RWPE2 (cell line): ENCODE data around the gene UCK2.
A peak's percentile ranks its signal among the peaks of the same experiment; 100 is the strongest.

Experiments used
- ATAC-seq: fragments of 200-7000 bp; cut with Tn5 transposase; 3 replicates; pipeline ENCODE4 v1.9.1; 2021; ENCODE audit warnings: low read depth
- DNase-seq: peaks from one replicate; pipeline ENCODE4 v3.0.0-alpha.2; 2020; ENCODE audit warnings: low spot score
- H3K27ac ChIP-seq: fragments of 450-650 bp; 2 replicates; pipeline ENCODE4 v1.5.1; 2017; ENCODE audit warnings: mild to moderate bottlenecking; ENCODE audit not compliant: poor library complexity, severe bottlenecking
- H3K27me3 ChIP-seq: fragments of 250-450 bp; sonication (Bioruptor Pico); 2 replicates; pipeline ENCODE4 v1.5.1; 2021; ENCODE audit warnings: mild to moderate bottlenecking, moderate library complexity; ENCODE audit not compliant: insufficient read depth, poor library complexity, severe bottlenecking
- H3K36me3 ChIP-seq: fragments of 250-450 bp; sonication (Bioruptor Pico); 2 replicates; pipeline ENCODE4 v1.5.1; 2020; ENCODE audit warnings: low read depth, mild to moderate bottlenecking, moderate library complexity
- H3K4me1 ChIP-seq: fragments of 250-450 bp; sonication (Bioruptor Pico); 2 replicates; pipeline ENCODE4 v1.5.1; 2021; ENCODE audit warnings: mild to moderate bottlenecking, moderate library complexity; ENCODE audit not compliant: insufficient read depth, poor library complexity, severe bottlenecking
- H3K4me3 ChIP-seq: fragments of 250-450 bp; sonication (Bioruptor Pico); 2 replicates; pipeline ENCODE4 v1.5.1; 2021; ENCODE audit warnings: mild to moderate bottlenecking, moderate library complexity; ENCODE audit not compliant: severe bottlenecking
- H3K9me3 ChIP-seq: fragments of 250-450 bp; sonication (Bioruptor Pico); 2 replicates; pipeline ENCODE4 v1.5.1; 2021; ENCODE audit warnings: mild to moderate bottlenecking, moderate library complexity; ENCODE audit not compliant: severe bottlenecking
- TF ChIP-seq, protein P1 (sequence below): fragments of 450-650 bp; IDR thresholded peaks from one replicate; pipeline ENCODE4 v1.5.1; 2017; ENCODE audit warnings: mild to moderate bottlenecking, moderate library complexity; ENCODE audit not compliant: poor library complexity, severe bottlenecking

UCK2 gene

DNA sequence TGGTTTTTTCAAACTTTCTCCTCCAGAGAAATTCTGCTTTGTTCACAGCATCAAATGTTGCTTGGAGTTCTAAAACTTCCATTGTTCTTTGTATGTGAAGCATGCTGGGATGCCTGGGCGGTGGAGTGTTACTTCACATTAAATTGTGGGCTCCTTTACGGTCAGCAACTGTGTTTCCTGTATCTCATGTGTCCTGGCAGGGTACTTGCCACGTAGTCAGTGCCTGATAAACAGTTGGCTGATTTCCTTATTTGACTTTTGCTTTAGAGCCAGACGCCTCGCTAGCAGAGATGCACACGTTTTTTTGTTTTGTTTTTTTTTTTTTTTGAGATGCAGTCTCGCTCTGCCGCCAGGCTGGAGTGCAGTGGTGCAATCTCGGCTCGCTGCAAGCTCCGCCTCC, 96.7 kb downstream of the UCK2 start:
- H3K27me3 ChIP-seq: no peaks in the 10 kb centered on the region
- H3K27ac ChIP-seq: no peak overlapping the region
- no peaks in the 10 kb centered on the region for H3K9me3 ChIP-seq
- no peak overlapping the region for H3K4me3 ChIP-seq
- DNase-seq (no peak), ATAC-seq (no peak)
- TF ChIP-seq, protein P1, sequence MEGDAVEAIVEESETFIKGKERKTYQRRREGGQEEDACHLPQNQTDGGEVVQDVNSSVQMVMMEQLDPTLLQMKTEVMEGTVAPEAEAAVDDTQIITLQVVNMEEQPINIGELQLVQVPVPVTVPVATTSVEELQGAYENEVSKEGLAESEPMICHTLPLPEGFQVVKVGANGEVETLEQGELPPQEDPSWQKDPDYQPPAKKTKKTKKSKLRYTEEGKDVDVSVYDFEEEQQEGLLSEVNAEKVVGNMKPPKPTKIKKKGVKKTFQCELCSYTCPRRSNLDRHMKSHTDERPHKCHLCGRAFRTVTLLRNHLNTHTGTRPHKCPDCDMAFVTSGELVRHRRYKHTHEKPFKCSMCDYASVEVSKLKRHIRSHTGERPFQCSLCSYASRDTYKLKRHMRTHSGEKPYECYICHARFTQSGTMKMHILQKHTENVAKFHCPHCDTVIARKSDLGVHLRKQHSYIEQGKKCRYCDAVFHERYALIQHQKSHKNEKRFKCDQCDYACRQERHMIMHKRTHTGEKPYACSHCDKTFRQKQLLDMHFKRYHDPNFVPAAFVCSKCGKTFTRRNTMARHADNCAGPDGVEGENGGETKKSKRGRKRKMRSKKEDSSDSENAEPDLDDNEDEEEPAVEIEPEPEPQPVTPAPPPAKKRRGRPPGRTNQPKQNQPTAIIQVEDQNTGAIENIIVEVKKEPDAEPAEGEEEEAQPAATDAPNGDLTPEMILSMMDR: no peak
- no peaks in the 10 kb centered on the region for H3K36me3 ChIP-seq
- no peaks in the 10 kb centered on the region for H3K4me1 ChIP-seq

DNA sequence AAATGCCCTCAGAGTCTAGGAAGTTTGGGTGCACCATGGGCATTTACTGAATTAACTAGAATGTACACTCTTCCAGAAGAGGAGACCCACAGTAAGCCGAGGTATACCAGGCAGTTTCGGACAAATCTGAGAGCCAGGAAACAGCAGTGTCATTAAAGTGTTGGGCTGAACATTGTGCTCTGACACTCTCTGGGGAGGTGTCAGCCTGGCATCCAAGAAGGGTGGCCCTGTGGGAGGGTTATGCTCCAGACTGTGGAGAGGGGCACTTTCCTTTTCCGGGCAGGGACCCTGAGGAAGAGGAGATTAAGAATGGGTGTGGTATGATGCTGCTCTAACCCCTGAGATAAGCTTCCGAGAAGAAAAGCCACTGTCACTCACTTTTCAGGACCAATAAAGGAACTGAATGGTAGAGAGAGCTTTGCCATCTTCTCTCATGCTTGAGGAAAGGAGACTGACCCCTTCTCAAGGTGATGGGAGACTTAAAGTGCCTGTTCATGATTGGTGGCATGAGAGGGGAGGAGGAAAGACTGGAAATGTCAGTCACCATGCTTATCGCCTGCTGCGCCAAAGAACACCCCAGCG, 98.2 kb downstream of the UCK2 start:
- H3K4me1 ChIP-seq: no peaks in the 10 kb centered on the region
- H3K36me3 ChIP-seq: no peaks in the 10 kb centered on the region
- ATAC-seq: no peak
- TF ChIP-seq, protein P1: no peak
- H3K9me3 ChIP-seq: no peaks in the 10 kb centered on the region
- no peak overlapping the region for H3K4me3 ChIP-seq
- no peaks in the 10 kb centered on the region for H3K27me3 ChIP-seq
- no peak overlapping the region for H3K27ac ChIP-seq
- no peak for DNase-seq

DNA sequence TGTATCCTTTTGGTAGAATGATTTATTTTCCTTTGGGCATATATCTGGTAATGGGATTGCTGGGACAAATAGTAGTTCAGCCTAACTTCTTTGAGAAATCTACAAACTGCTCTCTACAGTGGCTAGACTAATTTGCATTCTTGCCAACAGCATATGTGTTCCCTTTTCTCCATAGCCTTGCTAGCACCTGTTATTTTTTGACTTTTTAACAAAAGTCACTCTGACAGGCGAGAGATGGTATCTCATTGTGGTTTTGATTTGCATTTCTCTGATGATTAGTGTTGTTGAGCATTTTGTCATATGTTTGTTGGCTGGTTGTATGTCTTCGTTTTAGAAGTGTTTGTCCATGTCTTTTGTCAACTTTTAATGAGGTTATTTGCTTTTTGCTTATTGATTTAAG, 99.8 kb downstream of the UCK2 start:
- no peak overlapping the region for H3K27ac ChIP-seq
- DNase-seq (no peak), ATAC-seq (no peak)
- H3K9me3 ChIP-seq: no peaks in the 10 kb centered on the region
- H3K4me1 ChIP-seq: no peaks in the 10 kb centered on the region
- H3K36me3 ChIP-seq: no peaks in the 10 kb centered on the region
- no peak overlapping the region for H3K4me3 ChIP-seq
- TF ChIP-seq, protein P1: no peak
- H3K27me3 ChIP-seq: no peaks in the 10 kb centered on the region

DNA sequence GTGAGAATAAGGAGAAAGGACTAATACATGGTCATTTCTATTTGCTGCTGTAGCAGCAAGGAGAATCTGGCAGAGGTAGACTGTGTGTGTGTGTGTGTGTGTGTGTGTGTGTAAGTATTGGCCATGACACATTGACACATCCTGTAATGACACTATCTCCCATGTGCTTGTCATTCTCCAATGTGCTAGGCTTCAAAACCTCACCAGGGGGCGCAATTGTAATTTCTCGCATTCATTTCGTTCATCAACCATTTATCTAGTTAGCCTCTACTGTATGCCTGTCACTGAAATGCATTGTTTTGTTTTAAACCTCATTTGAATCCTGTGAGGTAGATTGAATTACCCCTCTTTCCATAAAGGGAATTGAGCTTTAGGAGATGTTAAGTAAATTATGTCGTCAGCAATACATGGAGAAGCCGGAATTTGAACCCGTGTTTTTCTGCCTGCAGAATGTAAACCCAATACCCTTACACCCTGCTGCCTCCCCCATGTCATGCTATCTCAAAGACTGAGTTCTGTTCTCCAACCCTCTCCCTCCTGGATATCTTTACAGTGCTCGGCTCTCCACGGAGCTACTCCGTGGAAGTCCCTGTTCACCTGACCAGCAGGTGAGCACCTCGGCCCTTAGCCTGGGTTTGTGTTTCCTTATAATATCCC, 100.8 kb downstream of the UCK2 start:
- no peak for DNase-seq
- H3K27ac ChIP-seq: no peak overlapping the region

DNA sequence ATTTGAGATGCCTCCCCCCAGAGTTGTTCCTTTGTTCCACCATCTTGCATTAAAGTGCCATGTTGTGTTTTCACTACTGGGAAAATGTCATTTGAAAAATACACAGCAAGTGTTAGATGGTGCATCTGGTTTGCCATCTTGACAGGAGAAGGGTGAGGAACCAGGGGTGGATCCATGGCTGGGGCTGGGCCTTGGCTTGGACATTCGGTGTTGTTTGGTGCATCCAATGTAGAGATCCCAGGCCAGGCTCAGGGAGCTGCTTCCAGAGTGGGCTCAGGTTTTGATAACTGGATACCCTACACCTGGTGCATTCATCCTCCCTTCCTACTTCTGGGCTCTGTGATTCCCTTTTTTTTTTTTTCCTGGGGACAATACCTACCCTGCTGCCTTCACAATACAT, 103.5 kb downstream of the UCK2 start:
- ATAC-seq (no peak), DNase-seq (no peak)
- H3K4me3 ChIP-seq: no peak overlapping the region
- H3K27me3 ChIP-seq: no peaks in the 10 kb centered on the region
- H3K4me1 ChIP-seq: no peaks in the 10 kb centered on the region
- H3K9me3 ChIP-seq: no peaks in the 10 kb centered on the region
- TF ChIP-seq, protein P1: no peak
- H3K27ac ChIP-seq: no peak overlapping the region
- H3K36me3 ChIP-seq: no peaks in the 10 kb centered on the region

More for the DNA sequence above, 100.8 kb downstream of the UCK2 start:
- peak; percentile 34; the same call in 1 of the 3 replicates for ATAC-seq
- Histone ChIP-seq H3K4me1 (no peaks in the 10 kb centered on the region), H3K4me3 (no peak overlapping the region), H3K9me3 (no peaks in the 10 kb centered on the region), H3K36me3 (no peaks in the 10 kb centered on the region), H3K27me3 (no peaks in the 10 kb centered on the region)
- TF ChIP-seq, protein P1: peak; percentile 76
